ENCODE results near the gene INPP5D. TPM values are rescaled to one million over a fixed set of nuclear protein-coding genes. Genes with fewer than 3 reads are reported as not detected.
"Not testable (repeated sequence)": the region's sequence is repeated elsewhere in the genome, so short reads cannot be mapped to it uniquely, and the experiment has no call there.

The INPP5D gene
- total RNA-seq, 1 experiment from 2014 or later = 0.79 TPM

DNA sequence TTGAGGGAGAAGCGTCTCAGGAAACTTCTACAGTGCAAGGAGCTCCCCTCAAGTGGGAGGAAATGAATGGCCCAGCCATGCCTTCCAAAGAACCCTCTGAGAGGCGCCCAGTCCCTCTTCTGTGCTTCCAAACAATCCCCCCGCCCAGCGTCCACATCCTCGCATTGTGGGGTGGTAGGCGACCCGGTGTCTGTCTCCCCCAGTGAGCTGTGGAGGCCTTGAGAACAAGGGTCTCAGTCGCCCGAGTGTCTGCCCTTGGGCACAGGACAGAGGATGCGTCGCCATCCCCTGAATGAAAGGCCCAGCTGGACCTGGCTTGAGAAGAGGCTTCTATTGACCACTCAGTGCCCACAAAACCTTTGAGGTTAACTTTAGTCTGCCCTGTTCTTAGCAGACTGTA is 29.7 kb downstream of the INPP5D start:
- no peak for DNase-seq (ENCODE audit: extremely low read depth, low read depth)

DNA sequence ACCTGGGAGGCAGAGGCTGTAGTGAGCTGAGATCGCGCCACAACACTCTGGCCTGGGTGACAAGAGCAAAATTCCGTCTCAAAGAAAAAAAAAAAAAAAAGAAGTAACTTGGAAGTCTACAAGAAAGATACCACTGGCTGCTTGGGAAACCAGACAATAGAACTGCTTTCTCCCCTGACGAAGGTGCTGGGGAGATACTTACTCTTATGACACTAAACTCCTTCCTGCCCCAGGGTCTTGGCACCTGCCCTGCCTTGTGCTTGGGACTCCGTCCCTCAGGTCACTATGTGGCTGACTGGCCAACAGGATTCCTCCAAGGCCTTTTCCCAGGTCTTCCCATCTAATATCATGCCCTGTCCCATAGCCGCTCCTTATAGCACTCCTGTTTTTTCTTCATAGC is 30.7 kb downstream of the INPP5D start:
- no peak for DNase-seq (ENCODE audit: extremely low read depth, low read depth)

DNA sequence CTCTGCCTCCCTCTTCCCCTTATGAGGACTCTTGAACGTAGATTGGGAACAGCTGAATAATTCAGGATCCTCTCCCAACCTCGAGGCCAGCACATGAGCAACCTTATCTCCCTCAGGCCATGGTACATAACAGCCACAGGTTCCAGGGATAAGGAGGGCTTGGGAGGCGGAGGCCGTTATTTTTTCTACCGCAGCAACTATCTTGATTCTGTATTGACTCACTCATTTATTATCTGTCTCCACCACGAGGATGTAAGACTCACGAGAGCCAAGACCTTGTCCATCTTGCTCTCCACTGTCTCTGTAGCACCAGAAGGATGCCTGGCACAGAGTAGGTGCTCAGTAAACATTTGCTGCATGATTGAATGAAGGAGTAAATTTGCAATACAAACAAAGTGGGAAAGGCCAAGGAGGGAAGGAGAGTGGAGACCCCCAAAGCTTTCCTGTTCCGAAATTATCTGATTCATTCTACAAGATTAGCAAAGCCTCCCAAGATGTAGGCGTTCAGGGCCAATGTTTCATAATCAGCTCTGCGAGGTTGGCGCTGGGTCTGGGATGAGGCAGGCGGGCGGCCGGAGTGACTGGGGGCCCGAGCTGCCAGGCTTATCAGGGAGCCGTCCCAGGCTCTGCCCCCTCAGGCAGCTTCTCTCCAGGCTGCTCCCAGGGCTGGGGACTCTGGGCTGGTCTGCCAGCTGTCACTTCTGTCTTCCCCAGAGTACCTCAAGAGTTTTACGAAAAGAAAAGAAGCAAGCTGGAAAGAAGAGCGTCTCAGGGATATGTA is 31.6 kb downstream of the INPP5D start:
- no peak for DNase-seq (ENCODE audit: extremely low read depth, low read depth)

DNA sequence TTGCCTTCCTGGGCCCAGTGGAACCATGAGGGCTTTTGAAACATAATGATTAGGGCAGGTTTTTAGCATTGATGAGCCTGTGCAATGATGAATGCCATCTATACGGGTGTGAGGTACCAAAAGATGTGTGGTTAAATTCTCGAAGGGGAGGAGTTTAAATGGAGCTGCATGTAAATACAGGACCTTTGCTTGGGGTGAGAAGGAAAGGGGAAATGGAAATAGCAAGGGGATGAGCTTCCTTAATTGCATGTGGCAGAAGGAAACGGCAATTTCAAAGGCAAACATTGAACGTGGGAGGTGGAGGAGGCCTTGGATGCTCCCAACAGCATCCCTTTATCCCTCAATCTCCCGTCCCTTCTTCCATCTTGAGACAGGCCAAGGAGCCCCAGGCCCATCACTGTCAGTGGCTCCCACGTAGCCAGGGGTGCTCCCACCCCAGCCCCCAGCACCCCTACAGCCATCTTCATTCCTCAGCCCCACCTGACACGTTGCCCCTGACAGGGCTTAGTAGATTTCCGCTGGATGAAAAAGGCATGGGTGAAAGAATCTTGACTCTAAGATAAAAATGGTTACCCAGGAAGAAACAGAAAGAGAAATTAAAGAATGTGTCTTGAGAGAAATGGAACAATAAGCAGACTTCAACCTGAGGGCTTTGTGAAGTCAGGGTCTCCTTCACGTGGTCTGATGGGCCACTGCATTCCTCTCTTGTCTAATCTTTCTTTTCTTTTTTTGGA is 32.5 kb downstream of the INPP5D start:
- no peak for DNase-seq (ENCODE audit: extremely low read depth, low read depth)

DNA sequence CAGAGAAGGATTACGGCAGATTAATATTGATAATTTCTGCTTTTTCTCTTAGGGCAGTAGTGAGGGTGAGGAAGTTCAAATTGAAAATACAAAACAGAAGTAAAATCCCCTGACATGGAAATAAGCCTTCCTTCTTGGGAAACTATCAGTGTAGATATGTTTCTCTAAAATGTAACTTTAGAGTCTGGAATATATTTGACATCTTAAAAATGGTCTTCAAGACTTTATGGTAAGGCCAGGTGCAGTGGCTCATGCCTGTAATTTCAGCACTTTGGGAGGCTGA is 33.0 kb downstream of the INPP5D start:
- DNase-seq (ENCODE audit: extremely low read depth, low read depth) = no peak

DNA sequence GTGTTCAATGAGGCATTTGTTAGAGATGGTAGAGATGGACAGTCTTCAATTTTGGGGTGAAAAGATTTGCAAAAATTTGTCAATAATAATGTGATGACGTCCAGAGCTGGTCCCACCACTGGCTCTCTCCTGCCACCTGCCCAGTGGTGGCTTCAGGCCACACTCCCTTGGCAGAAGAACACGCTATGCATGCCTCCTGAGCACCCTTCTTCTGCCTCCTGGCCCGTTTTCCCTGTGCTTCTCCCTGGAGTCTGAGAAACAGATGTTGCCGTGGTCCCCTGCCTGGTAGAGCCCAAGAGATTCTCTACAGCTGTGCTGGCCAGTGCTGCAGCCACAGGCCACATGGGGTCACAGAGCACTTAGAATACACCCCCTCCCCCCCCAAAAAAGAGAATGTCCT is 33.6 kb downstream of the INPP5D start:
- no peak for DNase-seq (ENCODE audit: extremely low read depth, low read depth)

DNA sequence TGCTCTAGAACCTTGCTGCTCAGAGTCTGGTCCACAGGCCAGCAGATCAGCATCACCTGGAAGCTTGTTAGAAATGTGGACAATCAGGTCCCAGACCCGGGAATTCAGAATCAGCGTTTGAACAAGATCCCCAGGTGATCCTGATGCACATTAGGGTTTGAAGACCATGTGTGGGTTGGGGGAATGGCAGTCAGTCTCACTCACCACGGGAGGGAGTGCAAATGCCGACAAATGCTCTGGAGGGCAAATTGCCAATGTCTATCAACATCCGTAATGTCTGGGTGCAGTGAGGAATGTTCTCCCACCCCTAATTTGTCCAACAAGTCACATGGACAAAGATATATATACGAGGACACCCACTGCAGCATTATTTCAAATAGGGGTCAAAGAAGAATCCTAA is 34.5 kb downstream of the INPP5D start:
- no peak for DNase-seq (ENCODE audit: extremely low read depth, low read depth)

DNA sequence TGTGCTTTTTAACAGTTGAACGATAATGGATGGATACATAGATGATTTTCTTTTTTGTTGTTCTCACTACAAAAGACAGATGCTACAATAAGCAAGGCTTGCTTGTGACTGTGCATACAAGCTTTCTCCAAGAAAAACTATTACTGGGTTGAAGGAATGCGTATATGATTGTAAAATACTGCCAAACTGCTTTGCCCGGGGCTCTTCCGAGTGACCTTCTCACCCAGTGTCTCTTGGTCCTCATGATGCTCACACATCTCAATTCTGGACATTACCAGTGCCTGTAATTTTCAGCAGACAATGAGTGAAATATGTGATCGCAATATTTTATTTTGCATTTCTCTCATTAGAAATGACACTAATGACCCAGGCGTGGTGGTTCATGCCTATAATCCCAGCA is 35.9 kb downstream of the INPP5D start:
- no peak for DNase-seq (ENCODE audit: extremely low read depth, low read depth)

DNA sequence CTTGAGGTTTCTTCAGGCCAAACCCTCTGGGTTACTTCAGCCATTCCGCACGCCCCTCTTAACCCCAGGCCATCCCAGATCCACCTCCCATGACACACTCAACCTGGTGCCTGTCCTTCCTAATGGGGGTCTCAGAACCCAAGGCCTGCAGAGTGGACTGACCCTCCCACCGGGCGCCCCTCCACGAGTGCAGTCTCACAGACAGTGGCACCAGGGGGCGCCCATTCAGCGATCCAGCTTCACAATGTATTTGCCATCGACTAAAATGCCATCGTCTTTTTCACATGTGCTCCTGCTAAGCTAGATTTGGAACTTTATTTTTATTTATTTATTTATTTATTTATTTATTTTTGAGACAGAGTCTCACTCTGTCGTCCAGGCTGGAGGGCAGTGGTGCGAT is 38.5 kb downstream of the INPP5D start:
- no peak for DNase-seq (ENCODE audit: extremely low read depth, low read depth)

DNA sequence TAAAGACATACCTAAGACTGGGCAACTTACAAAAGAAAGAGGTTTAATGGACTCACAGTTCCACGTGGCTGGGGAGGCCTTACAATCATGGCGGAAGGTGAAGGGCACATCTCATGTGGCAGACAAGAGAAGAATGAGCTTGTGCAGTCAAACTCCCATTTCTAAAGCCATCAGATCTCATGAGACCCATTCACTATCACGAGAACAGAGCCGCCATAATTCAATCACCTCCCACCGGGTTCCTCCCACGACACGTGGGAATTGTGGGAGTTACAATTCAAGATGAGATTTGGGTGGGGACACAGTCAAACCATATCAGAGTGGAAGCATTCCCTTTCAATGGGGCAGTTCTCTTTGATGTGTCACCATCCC is 39.7 kb downstream of the INPP5D start:
- not testable (repeated sequence) for DNase-seq (ENCODE audit: extremely low read depth, low read depth)

DNA sequence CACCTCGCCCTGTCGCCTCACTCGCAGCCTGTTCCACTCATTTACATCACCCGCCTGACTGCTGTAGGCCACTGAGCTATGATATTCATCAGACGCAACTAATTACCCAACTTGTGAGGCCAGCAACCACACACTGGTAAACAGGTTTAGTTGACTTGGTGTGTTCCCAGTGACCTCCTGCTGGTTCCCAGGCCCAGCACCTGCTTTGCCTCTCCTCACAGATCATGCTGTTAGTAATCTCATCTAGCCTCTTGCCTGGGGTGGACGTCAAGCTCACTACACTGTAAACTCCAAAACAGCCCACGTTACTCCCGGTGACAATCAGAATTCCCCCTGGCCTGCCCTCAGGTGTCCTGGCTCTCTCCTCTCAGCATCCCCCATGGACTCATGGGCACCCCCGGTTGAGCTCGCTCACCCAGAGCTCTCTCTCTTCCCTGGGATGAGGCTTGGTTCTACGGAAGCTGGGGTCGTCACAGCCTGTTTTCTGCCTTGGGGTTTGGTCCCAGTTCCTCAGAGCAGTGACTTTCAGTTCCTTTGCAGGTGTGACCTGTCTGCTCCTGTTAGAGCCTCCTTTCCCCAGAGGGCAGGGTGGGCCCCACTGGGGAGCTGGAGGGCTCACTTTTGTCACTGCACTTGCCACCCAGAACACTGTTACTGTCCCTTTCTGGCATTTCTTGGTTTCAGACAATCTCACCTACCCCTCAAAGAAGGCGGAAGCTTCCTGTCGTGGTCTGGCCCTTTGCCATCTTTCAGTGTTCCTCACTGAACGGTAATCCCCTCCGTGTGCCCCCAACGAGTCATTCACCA is 40.3 kb downstream of the INPP5D start:
- DNase-seq (ENCODE audit: extremely low read depth, low read depth) = no peak

DNA sequence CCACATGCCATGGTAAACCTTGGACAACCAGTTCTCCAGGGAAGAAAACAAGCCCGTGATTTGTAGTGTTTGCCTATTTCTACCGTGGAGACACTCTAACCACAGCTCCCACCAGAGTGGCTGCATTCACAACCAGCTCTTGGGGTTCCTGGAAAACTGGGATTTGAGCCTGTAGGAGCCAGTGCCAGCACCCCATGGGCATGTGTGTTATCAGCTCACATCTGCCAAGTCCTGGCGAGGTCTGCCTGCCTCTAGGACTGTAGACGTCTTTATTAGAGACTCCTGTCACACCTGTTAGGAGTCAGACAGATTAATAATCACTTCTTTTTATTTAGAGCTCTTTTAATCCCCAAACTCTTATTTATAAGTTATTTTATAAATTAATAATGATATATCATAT is 41.0 kb downstream of the INPP5D start:
- no peak for DNase-seq (ENCODE audit: extremely low read depth, low read depth)

DNA sequence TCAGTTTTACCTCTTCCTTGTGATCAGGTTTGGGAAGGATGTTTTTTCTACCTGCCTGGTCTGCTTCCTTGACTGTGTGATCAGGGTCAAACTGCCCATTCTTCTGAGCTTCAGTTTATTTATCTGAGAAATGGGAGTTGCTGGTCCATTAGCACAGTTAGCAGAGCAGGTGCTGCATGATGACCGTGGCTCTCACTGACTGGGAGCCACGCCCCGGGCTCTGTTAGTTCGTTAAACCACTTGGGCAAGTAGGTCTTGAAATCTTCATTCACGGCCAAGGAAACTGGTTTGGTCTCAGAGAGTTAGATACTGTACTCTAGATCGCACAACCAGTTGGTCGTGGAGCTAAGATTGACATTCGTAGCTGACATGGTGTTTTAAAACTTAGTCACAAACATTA is 41.7 kb downstream of the INPP5D start:
- no peak for DNase-seq (ENCODE audit: extremely low read depth, low read depth)

DNA sequence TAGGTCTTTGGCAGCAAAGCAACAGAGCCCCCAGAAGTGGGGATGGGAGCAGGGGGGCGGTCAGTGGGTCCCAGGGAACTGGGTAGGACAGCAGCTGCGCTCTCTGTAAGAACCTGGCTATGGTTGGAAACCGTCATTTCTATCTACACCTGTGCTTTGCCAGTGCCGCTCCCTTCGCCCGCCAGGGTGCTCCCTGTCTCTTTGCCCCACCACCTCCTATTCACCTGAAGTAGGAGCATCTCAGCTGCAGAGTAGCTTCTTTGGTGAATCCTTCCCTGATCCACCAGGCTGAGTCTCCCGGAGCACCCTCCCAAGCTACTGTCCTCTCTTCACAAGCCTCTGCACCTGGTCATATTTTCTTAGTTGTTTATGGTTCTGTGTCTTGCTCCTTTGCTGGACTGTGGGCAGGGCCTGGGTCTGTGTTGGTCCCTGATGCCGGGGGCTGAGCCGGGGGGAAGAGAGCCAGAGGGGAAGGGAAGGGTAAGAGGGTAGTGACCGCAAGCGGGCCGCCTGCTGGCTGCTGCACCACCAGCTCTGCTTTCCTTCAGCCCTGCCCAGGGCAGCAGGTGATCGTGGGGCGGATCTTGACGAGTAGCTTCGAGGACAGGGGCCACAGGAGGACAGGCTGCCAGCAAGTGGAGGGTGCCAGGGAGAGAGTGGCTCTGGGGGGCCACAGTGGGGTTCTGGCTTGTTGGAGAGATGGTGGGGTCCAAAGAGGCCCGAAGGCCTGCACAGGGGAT is 45.2 kb downstream of the INPP5D start:
- DNase-seq (ENCODE audit: extremely low read depth, low read depth) = no peak

DNA sequence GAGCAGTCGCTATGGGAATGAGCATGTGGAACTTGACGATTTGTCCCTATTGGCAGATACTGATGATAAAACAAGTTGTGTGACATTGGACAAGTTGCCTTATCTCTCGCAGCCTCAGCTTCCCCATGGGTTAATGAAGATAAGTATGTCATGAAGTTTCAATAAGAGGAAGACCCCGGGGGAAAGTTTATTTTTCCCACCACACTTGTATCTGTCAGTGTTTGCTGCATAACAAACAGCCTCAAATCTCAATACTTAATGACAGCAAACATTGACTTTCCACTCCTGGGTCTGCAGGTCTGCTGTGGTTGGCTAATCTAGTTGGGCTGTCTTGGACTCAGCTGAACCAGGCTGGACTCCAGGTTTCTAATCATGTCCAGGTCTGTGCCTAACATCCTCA is 45.8 kb downstream of the INPP5D start:
- no peak for DNase-seq (ENCODE audit: extremely low read depth, low read depth)

DNA sequence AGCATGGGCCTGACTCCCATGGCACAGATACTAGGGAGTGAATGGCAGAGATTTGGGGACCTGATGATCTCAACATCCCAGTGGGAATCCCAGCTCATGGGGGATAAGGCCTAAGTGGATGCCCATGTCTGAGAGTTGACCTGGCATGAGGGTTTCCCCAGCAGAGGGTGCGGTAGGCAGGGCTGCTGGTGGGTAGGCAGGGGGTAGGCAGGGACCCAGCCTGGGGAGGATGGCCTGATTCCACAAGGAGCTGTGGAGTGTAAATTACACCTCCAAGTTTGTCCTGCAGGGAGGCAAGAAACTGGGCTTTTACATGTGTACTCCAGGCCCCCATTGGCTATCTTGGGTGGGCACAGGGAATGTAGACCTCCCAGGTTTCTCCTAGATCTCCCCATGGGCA is 46.9 kb downstream of the INPP5D start:
- DNase-seq (ENCODE audit: extremely low read depth, low read depth) = no peak

DNA sequence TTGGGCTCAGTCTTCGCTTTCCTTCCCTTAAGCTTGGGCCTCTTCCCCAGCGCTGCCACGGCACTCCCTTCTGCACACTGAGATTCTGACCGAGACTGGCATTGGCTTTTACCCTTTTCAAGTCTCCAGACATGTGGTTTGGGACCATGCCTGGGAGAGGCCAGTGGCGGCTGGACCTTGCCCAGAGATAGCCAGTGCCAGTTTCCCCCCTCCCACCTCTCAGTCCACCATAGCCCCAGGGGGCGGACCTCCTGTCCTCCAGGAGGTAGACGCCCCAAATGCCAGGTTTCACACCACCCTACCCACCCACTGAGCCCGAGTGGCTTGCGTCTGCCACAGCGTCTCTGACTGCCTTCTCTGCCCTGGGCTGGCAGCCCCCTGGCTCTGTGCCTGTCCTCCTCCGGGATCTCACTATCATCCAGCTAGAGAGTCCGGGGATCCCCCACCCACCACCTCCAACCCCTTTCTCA is 47.7 kb downstream of the INPP5D start:
- DNase-seq (ENCODE audit: extremely low read depth, low read depth) = no peak

DNA sequence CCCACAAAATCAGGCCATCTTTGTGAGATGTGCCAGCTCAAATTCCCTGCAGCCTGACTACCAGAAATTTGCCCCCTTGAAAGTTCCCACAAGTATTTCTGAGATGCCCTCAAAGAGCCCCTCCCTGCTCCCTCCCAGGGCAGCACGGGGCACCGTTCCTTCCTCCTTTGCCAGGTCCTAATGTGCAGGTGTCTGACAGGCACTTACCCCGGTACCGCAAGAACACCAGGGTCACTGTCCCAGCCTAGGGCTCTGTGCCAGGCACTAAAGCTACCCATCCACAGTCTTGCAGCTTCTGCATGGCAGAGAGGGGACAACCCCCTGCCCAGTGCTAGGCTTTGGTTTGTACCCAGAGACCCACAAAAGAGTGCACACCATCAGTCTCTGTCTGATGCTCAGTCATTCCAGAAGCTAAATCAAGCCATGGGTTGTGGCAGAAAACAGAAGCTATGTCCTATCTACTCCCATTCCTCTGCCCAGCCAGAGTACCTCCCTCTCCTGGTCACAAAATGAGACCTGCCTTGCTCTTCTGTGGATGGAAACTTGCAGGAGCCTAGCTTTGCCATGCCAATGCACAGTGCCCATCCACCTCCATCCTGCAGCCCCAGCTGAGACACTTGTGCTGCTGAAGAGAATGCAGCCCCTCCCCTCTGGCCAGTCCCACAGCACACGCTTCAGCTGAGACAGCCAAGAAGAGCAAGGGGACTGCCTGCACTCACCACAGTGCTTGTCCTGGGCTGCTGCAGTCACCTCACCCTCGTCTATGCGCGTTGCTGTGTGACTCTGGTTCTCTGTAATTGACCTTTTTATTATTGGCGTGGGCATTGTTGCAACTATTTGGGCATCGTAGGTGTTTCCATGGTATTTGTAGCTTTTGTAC is 48.7 kb downstream of the INPP5D start:
- no peak for DNase-seq (ENCODE audit: extremely low read depth, low read depth)

DNA sequence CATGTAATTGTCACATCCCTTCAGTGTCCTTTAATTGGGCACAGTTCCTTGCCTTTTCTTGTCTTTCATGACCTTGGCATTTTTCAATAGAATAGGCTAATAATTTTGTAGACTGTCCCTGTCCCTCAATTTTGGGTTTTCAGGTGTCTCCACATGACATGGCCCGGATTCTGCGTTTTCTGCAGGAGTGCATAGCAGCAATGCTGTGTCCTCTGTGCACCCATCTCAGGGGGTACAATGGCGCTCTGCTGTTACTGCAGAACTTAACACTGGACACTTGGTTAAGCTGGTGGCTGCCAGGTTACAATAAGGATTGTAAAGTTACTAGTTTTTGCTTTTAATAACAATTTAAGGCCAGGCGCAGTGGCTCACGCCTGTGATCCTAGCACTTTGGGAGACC is 51.3 kb downstream of the INPP5D start:
- DNase-seq (ENCODE audit: extremely low read depth, low read depth) = no peak

DNA sequence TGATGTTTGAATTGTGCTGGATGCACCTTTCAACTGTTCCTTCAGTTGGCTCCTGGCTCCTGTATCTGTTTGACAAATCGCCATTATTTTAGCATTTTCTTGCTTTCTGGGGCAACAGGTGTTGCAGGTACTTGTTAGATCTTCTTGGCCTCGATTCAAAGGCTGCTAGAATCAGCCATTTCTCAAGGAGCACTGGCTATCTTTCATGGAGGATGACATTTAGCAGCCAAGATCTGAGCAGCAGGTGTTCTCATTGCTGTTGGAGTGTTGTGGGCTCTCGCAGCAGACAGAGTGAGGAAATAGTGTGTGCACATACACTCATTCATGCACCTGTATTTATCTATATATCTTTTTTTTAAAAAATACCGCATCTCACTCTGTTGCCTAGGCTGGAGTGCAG is 52.2 kb downstream of the INPP5D start:
- DNase-seq (ENCODE audit: extremely low read depth, low read depth) = no peak

All from NCI-H460 (cell line).